CD4-positive, alpha-beta T cell treated with Interferon alpha-2 for 1 hour (primary cell): ENCODE measurements around the gene VAPA.

Experiments used
- DNase-seq, 2 donors: peaks; one replicate each; pipeline ENCODE4 v3.0.0-alpha.2; 2020 to 2022

VAPA gene, protein sequence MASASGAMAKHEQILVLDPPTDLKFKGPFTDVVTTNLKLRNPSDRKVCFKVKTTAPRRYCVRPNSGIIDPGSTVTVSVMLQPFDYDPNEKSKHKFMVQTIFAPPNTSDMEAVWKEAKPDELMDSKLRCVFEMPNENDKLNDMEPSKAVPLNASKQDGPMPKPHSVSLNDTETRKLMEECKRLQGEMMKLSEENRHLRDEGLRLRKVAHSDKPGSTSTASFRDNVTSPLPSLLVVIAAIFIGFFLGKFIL

DNA sequence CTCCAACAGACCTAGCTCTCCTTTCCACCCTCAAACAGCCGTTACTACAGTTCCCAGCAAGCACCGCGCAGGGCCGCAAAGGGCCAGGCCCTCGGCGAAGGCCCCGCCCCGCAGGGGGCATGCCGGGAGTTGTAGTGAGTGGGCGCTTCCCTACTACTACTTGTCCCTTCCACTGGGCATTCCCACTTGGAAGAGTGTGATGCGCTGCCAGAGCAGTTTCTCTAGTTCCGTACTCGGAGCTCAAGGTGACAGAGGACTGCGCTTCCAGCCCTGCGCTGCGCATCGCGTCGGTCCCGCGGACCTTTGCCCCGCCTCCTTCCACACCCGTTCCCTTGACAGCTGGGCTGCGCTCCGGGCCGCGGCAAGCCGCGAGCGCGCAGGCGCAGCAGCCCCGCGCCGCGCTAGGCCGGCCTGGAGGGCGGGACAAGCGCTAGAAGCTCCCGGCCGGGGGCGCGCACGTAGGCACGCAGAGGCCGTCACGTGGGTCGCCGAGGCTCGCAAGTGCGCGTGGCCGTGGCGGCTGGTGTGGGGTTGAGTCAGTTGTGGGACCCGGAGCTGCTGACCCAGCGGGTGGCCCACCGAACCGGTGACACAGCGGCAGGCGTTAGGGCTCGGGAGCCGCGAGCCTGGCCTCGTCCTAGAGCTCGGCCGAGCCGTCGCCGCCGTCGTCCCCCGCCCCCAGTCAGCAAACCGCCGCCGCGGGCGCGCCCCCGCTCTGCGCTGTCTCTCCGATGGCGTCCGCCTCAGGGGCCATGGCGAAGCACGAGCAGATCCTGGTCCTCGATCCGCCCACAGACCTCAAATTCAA lies at the start of gene VAPA:
VAPA (plus strand) TSS at position 491 of the 808 bp plus-strand sequence; CDS start at position 732, 241 bp downstream.
- DNase-seq: peak; percentile 93 to 94

DNA sequence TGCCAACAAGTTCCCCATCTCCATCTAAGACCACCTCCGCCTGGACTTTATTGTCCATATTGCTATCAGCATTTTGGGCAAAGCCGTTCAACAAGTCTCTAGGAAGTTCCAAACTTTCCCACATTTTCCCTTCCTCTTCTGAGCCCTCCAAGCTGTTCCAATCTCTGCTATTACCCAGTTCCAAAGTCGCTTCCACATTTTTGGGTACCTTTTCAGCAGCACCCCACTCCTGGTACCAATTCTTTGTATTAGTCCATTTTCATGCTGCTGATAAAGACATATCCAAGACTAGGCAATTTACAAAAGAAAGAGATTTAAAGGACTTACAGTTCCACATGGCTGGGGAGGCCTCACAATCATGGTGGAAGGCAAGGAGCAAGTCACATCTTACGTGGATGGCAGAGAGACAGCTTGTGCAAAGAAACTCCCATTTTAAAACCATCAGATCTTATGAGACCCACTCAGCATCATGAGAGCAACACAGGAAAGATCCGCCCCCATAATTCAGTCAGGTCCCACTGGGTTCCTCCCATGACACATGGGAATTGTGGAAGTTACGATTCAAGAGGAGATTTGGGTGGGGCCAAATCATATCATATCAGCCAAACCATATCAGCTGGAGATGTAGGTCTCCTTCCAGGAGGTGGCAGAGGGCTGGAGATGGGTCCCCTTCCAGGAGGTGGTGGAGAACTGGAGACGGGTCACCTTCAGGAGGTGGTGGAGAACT lies 47.9 kb upstream of the VAPA start:
- DNase-seq: no peak

DNA sequence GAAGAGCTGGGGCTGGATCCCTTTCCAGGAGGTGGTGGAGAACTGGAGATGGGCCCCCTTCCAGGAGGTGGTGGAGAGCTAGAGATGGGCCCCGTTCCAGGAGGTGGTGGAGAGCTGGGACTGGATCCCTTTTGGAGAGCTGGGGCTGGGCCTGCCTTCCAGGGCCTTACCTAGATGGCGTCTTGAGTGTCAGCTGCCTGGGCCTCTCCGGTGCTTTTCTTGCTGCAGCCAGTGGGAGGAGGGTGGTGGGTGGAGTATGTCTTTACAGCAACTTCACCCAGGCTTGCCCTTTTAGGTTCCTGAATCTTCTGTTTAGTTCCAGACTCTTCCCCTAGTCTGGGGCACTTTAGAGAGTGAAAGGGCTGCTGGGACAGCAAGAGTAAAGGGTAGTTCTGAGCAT lies 47.2 kb upstream of the VAPA start:
- no peak for DNase-seq

DNA sequence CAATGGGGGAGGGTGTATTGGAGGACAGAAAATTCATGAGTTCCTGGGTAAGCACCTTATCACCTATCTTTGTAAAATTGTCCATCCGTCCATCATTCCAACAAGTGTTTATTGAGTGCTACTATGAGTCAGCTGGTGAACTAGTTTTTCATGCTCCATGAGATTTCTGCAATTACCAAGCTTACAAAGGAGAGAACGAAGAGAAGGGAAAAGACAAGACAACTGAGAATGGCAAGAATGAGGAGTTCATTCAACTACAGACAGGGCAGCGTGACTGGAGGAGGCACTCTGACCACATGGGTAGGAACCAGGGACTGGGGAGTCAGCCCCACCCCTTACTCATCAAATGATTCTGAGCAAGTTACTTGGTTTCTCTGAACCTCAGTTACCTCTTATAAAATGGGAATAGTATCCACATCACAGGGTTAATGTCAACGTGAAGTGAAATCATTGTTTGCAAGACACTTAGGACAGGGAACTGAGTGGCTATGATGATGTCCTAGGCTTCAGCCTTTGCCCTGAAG lies 46.7 kb upstream of the VAPA start:
- DNase-seq: no peak

DNA sequence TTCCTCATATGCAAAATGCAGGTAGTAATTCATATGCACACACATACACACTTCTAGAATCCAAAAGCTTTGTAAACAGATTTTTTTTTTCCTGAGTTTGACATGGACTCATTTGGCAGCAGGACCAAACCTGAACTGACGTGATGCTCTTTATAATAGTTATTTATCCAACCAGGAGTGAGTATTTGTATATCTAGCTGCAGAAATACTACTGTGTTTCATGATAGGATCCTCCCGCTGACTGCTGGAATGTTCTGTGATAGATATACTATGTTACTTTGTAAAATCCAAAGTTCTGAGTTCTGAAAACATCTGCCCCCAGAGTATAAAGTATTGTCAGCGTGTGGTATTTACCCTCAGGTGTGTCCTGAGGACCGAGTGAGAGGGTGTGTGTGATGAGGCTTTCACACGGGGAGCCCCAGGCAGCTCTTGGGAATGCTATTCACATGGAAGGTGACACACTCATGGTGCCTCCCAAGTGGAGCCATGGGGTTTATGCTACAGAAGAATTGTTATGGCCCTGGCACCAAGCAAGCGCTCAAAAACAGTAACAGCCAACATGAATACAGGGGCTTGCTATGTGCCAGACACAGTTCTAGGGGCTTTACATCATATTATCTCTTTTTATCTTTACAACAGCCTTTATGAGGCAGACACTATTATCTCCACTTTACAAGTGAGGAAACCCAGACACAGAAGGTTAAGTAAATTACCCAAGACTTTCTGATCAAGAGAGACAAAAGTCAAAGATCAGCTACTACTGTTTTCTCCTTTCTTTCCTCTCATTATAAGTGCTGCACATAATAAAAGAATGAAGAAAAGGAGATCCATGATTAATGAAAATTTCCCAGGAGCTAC lies 44.7 kb upstream of the VAPA start:
- DNase-seq: no peak

DNA sequence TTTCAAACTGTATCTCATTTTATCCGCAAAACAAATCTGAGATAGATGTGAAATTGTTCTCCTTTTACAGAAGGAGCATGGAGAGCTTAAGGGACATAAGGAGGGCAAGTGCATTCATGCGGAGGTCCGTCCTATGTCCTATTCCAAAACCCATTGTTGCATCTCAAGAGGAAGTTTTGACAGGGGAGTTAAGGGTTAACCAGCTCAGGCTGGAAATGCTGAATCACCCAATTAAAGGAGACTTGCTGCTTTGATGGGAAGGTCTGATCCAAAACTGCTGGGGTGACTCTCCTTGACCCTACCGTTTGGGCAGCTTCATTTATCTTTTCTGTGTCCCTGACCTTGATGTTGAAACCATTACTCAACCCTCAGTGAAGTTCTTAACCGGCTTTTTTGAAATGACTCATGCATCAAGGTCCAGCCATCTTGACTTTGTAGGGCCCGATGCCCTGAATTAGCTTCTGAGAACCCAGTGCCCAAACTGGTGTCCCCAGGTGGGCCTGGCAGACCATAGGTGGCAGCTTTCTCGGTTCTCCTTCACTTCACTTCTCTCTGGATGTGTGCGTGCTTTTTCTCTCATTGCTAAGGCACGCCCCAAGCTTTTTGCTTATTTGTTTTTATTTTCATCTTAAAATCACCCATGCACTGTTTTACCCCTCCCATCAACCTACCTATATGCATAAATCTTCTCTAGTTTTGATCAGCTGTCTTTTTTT lies 43.9 kb upstream of the VAPA start:
- DNase-seq: no peak

DNA sequence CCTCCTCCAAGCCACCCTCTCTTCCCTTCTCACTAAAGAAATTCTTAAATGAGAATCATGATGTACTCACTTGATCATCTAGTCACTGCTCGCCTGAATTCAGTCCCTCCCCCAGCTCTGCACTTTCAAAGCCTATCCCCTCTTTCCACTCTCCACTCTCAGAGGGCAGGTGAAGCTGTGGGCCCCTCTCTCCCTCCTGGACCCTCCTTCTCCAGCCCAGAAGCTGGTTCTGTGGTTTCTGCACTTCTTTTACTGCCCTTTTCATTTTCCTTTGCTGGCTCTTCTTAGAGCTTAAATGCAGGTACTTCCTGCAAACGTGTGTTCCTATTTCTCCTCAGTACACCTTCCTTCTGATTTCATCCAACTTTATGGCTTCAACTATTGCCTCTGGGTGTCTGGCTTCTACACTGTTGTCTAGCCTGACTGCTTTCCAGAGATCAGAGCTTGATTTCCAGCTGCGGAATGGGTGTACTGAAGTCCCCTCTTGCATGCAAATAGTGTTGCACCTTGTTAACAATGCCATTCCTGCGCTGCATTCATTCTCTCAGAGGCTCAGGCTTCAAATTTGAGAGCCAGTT lies 43.3 kb upstream of the VAPA start:
- DNase-seq: no peak

DNA sequence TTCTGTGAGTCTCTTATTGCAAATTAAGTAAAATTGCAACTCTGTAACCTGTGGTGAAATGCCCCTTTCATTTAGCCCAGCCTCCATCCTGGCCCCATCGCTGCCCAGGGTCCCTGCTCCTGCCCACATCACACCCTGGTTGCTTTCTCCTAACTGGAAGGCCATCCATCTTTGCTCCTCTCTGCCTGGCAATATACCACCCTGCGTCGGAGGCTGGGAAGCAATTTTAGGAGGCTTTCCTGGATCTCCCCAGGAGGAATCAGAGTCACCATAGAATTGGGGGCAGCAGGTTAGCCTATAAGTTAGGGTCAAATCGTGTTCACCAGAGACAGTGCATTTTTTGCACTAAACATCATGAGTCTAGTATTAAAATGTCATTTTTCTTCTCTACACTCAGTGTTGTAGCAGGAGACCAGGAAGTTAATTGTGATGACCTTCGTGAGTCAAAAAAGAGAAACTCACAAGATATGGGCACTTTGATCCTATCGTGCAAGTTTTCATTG lies 42.5 kb upstream of the VAPA start:
- no peak for DNase-seq

DNA sequence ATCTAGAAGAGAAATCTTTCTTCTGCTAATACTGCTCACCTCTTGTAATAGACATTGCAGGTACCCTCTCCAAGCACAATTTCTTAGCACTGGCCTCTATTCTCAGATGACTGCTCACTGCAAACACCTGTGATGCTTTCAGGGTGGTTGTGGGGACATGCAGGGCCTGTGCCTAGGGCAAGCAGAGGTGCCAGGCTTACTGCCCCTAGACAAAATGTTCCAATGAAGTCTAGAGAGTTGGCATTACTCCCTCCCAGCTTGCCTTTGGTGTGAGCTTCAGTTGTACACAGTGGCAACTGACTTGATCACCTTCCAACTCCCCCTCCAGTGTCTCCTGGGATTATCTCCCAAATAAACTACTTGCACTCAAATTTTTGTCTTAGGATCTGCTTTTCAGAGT lies 41.0 kb upstream of the VAPA start:
- no peak for DNase-seq

DNA sequence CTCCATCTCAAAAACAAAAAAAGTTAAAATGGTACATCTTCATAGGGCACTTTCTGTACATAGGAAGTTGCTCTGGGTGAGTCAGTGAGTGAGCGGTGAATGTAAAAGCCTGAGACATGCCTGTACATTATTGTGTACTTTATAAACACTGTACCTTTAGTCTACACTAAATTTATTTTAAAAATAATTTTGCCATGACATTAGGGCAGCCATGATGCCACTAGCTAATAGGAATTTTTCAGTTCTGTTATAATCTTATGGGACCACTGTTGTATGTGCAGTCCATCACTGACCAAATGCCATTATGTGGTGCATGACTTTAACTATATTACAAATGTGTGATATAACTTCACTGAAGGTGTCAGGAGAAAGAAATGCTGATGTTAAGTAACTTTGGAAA lies 39.1 kb upstream of the VAPA start:
- DNase-seq: no peak

DNA sequence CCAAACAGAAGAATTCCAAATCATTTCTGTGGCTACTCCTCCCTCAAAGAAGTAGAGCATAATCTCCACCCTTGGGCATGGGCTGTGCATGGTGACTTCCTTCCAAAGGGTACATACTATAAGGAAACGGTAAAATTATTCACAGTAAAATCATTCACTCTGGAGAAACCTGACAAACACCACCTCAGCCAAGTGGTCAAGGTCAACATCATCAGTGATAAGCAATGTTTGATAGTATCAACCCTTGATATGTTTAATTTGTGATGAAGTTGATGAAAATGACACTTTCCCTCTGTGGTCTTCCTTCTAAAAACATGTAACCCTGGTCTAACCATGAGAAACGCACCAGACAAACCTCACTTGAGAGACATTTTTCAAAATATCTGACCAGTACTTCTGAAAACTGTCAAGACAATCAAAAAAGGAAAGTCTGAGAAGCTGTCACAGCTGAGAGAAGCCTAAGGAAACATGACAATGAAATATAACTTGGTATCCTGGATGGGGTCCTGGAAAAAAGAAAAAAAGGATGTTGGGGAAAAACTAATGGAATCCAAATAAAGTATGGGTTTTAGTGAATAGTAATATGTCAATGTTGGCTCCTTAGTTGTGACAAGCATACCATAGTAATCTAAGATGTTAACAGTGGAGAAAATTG lies 37.5 kb upstream of the VAPA start:
- DNase-seq: no peak

DNA sequence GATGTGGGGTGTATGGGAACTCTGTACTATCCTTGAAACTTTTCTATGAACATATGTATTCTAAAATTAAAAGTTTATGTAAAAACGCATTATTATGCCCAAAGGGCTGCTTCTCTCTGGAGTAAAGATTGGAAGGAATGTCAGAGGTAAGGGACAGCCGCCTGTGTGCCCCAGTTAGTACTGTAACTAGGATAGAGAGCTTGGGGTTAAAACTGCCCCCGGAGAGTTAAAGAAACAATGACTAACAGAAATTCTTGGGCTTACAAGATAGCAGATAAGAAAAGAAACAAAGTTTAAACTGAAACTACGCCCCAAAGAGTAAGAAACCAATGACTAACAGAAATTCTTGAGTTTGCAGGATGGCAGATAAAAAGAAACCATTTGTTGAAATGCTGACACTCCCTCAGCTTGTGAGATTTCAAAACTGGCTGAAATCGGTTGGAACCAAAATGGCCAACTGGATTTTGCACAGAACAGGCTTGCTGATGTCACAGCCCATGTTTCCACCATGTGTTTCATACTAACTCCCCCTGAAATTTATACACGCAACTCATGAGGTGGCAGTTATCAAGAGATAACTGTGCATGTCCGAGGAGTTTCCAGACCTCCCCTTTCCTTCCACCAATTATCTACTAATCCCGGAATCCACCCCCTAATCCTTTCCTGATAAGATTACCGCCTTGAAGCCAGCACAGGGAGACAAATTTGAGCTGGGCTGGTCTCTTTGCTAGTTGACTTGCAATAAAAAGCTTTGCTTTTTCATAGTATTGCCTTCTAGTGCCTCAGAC lies 36.8 kb upstream of the VAPA start:
- no peak for DNase-seq

DNA sequence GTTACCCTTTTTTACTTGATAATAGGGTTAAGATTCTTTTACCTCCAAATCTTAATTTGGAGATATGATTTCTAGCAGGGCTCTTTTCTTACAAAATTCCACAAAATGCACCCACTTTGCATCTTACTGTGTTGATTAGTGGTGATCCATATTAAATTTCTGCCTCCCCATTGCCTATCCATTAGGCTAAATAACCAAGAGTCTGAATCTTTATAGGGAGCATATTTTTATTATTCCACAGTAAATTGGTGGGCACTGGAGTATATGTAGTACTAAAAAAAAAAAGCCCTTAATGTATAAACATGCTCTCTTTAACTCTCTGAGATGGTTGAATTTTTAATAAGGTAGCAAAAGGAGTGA lies 36.2 kb upstream of the VAPA start:
- DNase-seq: no peak

DNA sequence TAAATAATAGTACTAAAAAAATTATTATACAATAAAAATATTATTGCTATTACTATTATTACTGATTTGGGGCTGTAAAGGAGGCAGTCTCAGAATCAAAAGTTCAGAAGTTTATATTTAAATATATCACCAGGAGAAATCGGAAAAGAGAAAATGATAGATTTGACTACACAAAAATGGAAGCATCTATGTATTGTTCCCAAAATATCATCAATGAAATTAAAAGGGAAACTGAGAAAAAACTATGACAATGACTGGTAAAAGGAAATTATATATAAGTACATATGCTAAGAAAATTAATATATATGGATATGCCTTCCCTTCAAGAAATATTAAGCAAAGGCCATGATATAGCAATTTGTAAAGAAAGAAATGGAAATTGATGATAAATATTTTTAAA lies 35.7 kb upstream of the VAPA start:
- DNase-seq: no peak

DNA sequence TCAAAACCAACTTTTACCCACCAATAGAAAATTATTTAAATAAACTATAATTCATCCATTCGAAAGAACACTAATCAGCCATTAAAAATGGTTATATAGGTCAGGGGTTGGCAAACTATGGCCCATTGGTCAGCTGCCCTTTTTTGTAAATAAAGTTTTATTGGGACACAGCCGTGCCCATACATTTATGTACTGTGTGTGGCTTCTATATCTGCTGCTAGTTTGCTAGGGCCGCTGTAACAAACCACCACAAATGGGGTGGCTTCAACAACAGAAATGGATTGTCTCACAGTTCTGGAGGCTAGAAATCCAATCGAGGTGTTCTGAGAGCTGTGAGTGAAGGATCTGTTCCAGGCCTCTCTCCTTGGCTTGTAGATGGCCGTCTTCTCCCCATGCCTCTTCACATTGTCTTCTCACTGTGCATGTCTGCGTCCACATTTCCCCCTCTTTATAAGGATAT lies 35.0 kb upstream of the VAPA start:
- DNase-seq: no peak

DNA sequence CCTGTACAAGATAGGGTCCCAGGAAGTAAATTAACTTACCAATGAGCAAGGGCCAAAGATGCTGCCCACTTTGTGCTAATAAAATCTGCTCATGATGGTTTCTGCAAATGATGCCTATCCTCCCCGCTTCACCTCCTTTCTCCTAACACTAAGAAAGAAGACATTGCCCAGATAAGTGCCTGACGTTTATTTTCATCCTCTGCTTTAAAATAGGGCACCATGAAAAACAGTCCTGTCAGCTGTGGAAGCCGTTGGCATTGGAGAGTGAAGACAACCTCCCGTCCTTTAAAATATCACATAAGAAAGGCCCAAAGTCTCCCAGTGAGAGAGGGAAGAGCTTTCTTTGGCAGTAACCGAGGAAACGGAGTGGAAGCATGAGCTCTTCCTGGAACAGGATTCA lies 29.7 kb upstream of the VAPA start:
- no peak for DNase-seq

DNA sequence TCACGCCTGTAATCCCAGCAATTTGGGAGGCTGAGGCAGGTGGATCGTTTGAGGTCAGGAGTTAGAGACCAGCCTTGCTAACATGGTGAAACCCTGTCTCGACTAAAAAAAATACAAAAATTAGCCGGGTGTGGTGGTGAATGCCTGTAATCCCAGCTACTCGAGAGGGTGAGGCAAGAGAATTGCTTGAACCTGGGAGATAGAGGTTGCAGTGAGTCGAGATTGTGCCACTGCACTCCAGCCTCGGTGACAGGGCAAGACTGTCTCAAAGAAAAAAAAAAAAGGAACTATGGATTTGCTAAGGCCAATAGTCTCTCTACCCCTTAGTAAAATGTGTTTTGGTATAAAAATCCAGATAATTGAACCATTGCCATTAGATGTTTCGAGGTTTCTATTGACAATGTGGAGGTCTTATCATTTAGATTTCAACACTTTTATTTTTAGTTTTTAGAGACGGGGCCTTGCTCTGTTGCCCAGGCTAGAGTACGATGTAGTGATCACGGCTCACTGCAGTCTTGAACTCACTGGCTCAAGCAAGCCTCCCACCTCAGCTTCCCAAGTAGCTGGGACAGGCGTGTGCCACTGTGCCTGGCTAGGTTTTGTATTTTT lies 29.2 kb upstream of the VAPA start:
- DNase-seq: no peak

DNA sequence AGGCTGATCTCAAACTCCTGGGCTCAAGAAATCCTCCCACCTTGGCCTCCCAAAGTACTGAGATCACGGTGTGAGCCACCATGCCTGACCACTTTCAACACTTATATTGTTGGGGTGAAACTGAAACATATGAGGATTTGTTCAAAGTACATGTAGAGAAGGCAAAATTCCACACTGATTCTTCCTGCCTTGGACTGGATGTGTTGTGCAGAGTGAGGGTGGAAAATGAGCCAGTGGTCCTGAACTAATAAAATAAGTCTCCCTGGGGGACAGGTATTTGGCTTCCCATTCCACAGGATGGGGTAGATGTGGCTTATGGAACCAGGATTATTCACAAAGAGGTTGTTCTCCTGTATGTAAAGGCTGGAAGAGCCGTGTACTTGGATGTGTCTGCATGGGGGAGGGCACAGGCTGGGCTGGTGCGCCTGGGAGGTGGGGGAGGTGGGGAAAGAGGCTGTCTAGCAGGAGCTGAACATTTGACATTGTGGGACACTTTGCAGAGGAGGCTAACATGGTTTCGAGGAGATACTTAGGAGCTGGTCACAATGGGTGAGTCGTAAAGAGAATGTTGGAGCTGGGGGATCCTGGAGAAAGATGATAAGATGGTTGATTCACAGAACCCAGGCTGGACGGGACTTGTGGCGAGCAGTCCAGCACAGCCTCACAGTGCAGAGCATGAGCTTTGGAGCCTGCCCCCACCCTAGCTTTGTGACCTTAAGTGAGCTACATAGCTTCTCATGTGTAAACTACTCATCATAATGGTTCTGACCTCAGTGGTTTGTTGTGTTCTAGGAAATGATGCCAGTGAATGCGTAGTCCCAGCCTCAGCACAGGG lies 28.4 kb upstream of the VAPA start, which contains the start of gene TXNDC2:
TXNDC2 (plus strand) TSS at position 804 of the 835 bp plus-strand sequence. CDS start 708 bp downstream, outside the sequence.
- no peak for DNase-seq

DNA sequence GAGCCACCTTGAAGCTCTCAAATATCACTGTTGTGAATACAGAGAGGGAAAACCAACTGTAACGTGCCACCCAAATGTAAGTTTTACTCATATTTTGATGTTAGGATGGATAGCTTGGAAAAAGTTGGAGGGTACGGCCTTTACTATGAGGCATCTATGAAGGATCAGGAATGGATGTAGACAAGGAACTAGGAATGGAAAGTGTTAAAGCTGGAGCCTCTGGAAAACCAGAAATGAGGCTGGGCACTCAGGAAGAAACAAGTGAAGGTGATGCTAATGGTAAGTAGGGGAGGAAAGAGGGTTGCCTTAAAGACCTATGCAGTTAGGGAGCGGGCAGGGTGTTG lies 27.8 kb upstream of the VAPA start:
- DNase-seq: no peak
